WI38 (cell line): ENCODE results near the gene ZNF724.
"Not testable (repeated sequence)": the region's sequence is repeated elsewhere in the genome, so short reads cannot be mapped to it uniquely, and the experiment has no call there.

Source experiments
- H3K4me3 ChIP-seq: 2 replicates; pipeline ENCODE4 v1.5.1; 2011; ENCODE audit warnings: low read depth, mild to moderate bottlenecking, control low read depth, low read length
- CTCF ChIP-seq: IDR thresholded peaks from 2 replicates; pipeline ENCODE4 v1.5.1; 2012; ENCODE audit warnings: low read depth, mild to moderate bottlenecking, control low read depth, low read length

ZNF724 gene

GRCh38 chr19:23261496-23262020, 11.4 kb upstream of the ZNF724 start:
- H3K4me3 ChIP-seq, result no peak overlapping the region
- TF ChIP-seq CTCF, result no peak

- H3K4me3 ChIP-seq, result no peak overlapping the region
- TF ChIP-seq CTCF, result no peak
Measured at GRCh38 chr19:23260956-23261355, 10.8 kb upstream of the ZNF724 start.

- TF ChIP-seq CTCF, result no peak
- no peak overlapping the region for H3K4me3 ChIP-seq
Measured at GRCh38 chr19:23259961-23260360, 9.8 kb upstream of the ZNF724 start.

- TF ChIP-seq CTCF, result no peak
Measured at GRCh38 chr19:23255700-23256099, 5.5 kb upstream of the ZNF724 start.

GRCh38 chr19:23254141-23254910, 4.1 kb upstream of the ZNF724 start:
- TF ChIP-seq CTCF, result no peak
- H3K4me3 ChIP-seq, result no peak overlapping the region

More at GRCh38 chr19:23255700-23256099, 5.5 kb upstream of the ZNF724 start:
- no peak overlapping the region for H3K4me3 ChIP-seq

- H3K4me3 ChIP-seq, result not testable (repeated sequence)
Measured at GRCh38 chr19:23253256-23253655, 3.1 kb upstream of the ZNF724 start.

GRCh38 chr19:23241419-23241818, 8.8 kb downstream of the ZNF724 start:
- H3K4me3 ChIP-seq, result no peak overlapping the region

More at GRCh38 chr19:23241419-23241818, 8.8 kb downstream of the ZNF724 start:
- TF ChIP-seq CTCF, result no peak
